Stimulated activated memory B cell treated with anti-CD40 and anti-IgM and Interleukin-4, amounts not matched to agents 10 μg/mL and 1 μg/mL and 100 μg/mL, for 72 hours (primary cell): ENCODE measurements around the gene BNIP3.
"Not testable (repeated sequence)": the region's sequence is repeated elsewhere in the genome, so short reads cannot be mapped to it uniquely, and the experiment has no call there.

Experiments
- ATAC-seq: fragments of 150-1000 bp; cut with Tn5 transposase; 2 replicates; pipeline ENCODE4 v1.10.0; 2021
- H3K27ac Mint-ChIP-seq: one replicate; pipeline ENCODE4 v1.8.0; 2022; ENCODE audit warnings: mild to moderate bottlenecking, mixed read lengths
- H3K27me3 Mint-ChIP-seq: one replicate; pipeline ENCODE4 v1.8.0; 2022; ENCODE audit warnings: mixed read lengths
- H3K36me3 Mint-ChIP-seq: one replicate; pipeline ENCODE4 v1.8.0; 2022; ENCODE audit warnings: mixed read lengths
- H3K4me1 Mint-ChIP-seq: one replicate; pipeline ENCODE4 v1.8.0; 2022; ENCODE audit warnings: mixed read lengths
- H3K4me3 Mint-ChIP-seq: one replicate; pipeline ENCODE4 v1.8.0; 2022; ENCODE audit warnings: mild to moderate bottlenecking, moderate library complexity, mixed read lengths
- H3K9me3 Mint-ChIP-seq: one replicate; pipeline ENCODE4 v1.8.0; 2022; ENCODE audit warnings: mixed read lengths

The BNIP3 gene

GRCh38 chr10:131959841-131960240 lies 21.9 kb downstream of the BNIP3 start:
- H3K4me1 Mint-ChIP-seq, result no peaks in the 10 kb centered on the region
- H3K9me3 Mint-ChIP-seq, result no peaks in the 10 kb centered on the region
- no peak overlapping the region for H3K4me3 Mint-ChIP-seq
- H3K36me3 Mint-ChIP-seq, result peaks cover 62% of the 10 kb centered on the region
- no peak for ATAC-seq
- no peaks in the 10 kb centered on the region for H3K27me3 Mint-ChIP-seq
- no peak overlapping the region for H3K27ac Mint-ChIP-seq

- Mint-ChIP-seq H3K9me3 (no peaks in the 10 kb centered on the region), H3K4me1 (no peaks in the 10 kb centered on the region), H3K27me3 (no peaks in the 10 kb centered on the region), H3K4me3 (no peak overlapping the region), H3K36me3 (peaks cover 76% of the 10 kb centered on the region), H3K27ac (no peak overlapping the region)
- ATAC-seq, result no peak
Observed at GRCh38 chr10:131955591-131956340, 26.0 kb downstream of the BNIP3 start.

- Mint-ChIP-seq H3K9me3 (no peaks in the 10 kb centered on the region), H3K4me1 (no peaks in the 10 kb centered on the region), H3K27me3 (no peaks in the 10 kb centered on the region), H3K4me3 (no peak overlapping the region), H3K27ac (no peak overlapping the region), H3K36me3 (peaks cover 77% of the 10 kb centered on the region)
- ATAC-seq, result no peak
Observed at GRCh38 chr10:131954356-131954965, 27.3 kb downstream of the BNIP3 start.

GRCh38 chr10:131949908-131950307 lies 31.8 kb downstream of the BNIP3 start:
- not testable (repeated sequence) for H3K4me1 Mint-ChIP-seq, H3K9me3 Mint-ChIP-seq, H3K27me3 Mint-ChIP-seq

GRCh38 chr10:131949041-131949862 lies 32.5 kb downstream of the BNIP3 start:
- H3K27me3 Mint-ChIP-seq, result no peaks in the 10 kb centered on the region
- no peak for ATAC-seq
- peaks cover 75% of the 10 kb centered on the region for H3K36me3 Mint-ChIP-seq
- H3K27ac Mint-ChIP-seq, result no peak overlapping the region
- no peaks in the 10 kb centered on the region for H3K9me3 Mint-ChIP-seq
- no peak overlapping the region for H3K4me3 Mint-ChIP-seq
- H3K4me1 Mint-ChIP-seq, result no peaks in the 10 kb centered on the region

More at GRCh38 chr10:131949908-131950307, 31.8 kb downstream of the BNIP3 start:
- peaks cover 75% of the 10 kb centered on the region for H3K36me3 Mint-ChIP-seq
- ATAC-seq, H3K27ac Mint-ChIP-seq, H3K4me3 Mint-ChIP-seq: not testable (repeated sequence)

GRCh38 chr10:131948501-131948900 lies 33.2 kb downstream of the BNIP3 start:
- Mint-ChIP-seq H3K36me3 (peaks cover 73% of the 10 kb centered on the region), H3K4me3 (no peak overlapping the region), H3K27me3 (no peaks in the 10 kb centered on the region), H3K27ac (no peak overlapping the region), H3K9me3 (no peaks in the 10 kb centered on the region), H3K4me1 (peaks cover under 1% of the 10 kb centered on the region)
- ATAC-seq, result no peak

- no peak overlapping the region for H3K27ac Mint-ChIP-seq
- H3K9me3 Mint-ChIP-seq, result no peaks in the 10 kb centered on the region
- H3K27me3 Mint-ChIP-seq, result no peaks in the 10 kb centered on the region
- no peak for ATAC-seq
- peaks cover 73% of the 10 kb centered on the region for H3K36me3 Mint-ChIP-seq
- peaks cover 6% of the 10 kb centered on the region for H3K4me1 Mint-ChIP-seq
- H3K4me3 Mint-ChIP-seq, result no peak overlapping the region
Observed at GRCh38 chr10:131947631-131948347, 33.9 kb downstream of the BNIP3 start.

GRCh38 chr10:131946880-131947279 lies 34.8 kb downstream of the BNIP3 start:
- Mint-ChIP-seq H3K36me3 (peaks cover 71% of the 10 kb centered on the region), H3K4me3 (no peak overlapping the region), H3K27ac (no peak overlapping the region), H3K27me3 (no peaks in the 10 kb centered on the region), H3K9me3 (no peaks in the 10 kb centered on the region), H3K4me1 (peaks cover 6% of the 10 kb centered on the region)
- ATAC-seq, result no peak

GRCh38 chr10:131946321-131946751 lies 35.4 kb downstream of the BNIP3 start:
- H3K9me3 Mint-ChIP-seq, result no peaks in the 10 kb centered on the region
- no peak overlapping the region for H3K4me3 Mint-ChIP-seq
- peaks cover 71% of the 10 kb centered on the region for H3K36me3 Mint-ChIP-seq
- H3K27ac Mint-ChIP-seq, result no peak overlapping the region
- H3K4me1 Mint-ChIP-seq, result peaks cover 6% of the 10 kb centered on the region
- H3K27me3 Mint-ChIP-seq, result no peaks in the 10 kb centered on the region
- ATAC-seq, result no peak

GRCh38 chr10:131944976-131945695 lies 36.6 kb downstream of the BNIP3 start:
- H3K4me3 Mint-ChIP-seq, result no peak overlapping the region
- peaks cover 78% of the 10 kb centered on the region for H3K36me3 Mint-ChIP-seq
- no peaks in the 10 kb centered on the region for H3K9me3 Mint-ChIP-seq
- peaks cover 6% of the 10 kb centered on the region for H3K4me1 Mint-ChIP-seq
- no peak overlapping the region for H3K27ac Mint-ChIP-seq
- no peak for ATAC-seq
- H3K27me3 Mint-ChIP-seq, result no peaks in the 10 kb centered on the region

GRCh38 chr10:131944412-131944811 lies 37.3 kb downstream of the BNIP3 start:
- peaks cover 6% of the 10 kb centered on the region for H3K4me1 Mint-ChIP-seq
- H3K27ac Mint-ChIP-seq, result no peak overlapping the region
- no peak overlapping the region for H3K4me3 Mint-ChIP-seq

GRCh38 chr10:131943021-131943814 lies 38.5 kb downstream of the BNIP3 start:
- Mint-ChIP-seq H3K9me3 (no peaks in the 10 kb centered on the region), H3K27me3 (no peaks in the 10 kb centered on the region), H3K4me1 (peaks cover 6% of the 10 kb centered on the region), H3K36me3 (peaks cover 72% of the 10 kb centered on the region), H3K4me3 (no peak overlapping the region), H3K27ac (no peak overlapping the region)
- ATAC-seq, result no peak

More at GRCh38 chr10:131944412-131944811, 37.3 kb downstream of the BNIP3 start:
- H3K9me3 Mint-ChIP-seq, result no peaks in the 10 kb centered on the region
- ATAC-seq, result no peak
- H3K27me3 Mint-ChIP-seq, result no peaks in the 10 kb centered on the region
- peaks cover 79% of the 10 kb centered on the region for H3K36me3 Mint-ChIP-seq

- Mint-ChIP-seq H3K27ac (no peak overlapping the region), H3K4me1 (peaks cover 6% of the 10 kb centered on the region), H3K36me3 (peaks cover 70% of the 10 kb centered on the region), H3K9me3 (no peaks in the 10 kb centered on the region), H3K27me3 (no peaks in the 10 kb centered on the region), H3K4me3 (no peak overlapping the region)
- ATAC-seq, result no peak
Observed at GRCh38 chr10:131942455-131942854, 39.3 kb downstream of the BNIP3 start.

- H3K4me1 Mint-ChIP-seq, result peaks cover 12% of the 10 kb centered on the region
- no peaks in the 10 kb centered on the region for H3K9me3 Mint-ChIP-seq
- no peaks in the 10 kb centered on the region for H3K27me3 Mint-ChIP-seq
- no peak overlapping the region for H3K4me3 Mint-ChIP-seq
- H3K36me3 Mint-ChIP-seq, result peaks cover 56% of the 10 kb centered on the region
- H3K27ac Mint-ChIP-seq, result no peak overlapping the region
- no peak for ATAC-seq
Observed at GRCh38 chr10:131938681-131939080, 43.0 kb downstream of the BNIP3 start.
